Measurements from ENCODE around the gene POLR2E.

Gene POLR2E

GRCh38 chr19:1073063-1073955, 21.9 kb downstream of the POLR2E start:
- no peak for TF ChIP-seq ZFX (IDR thresholded peaks at IDR 0.05; ENCODE audit: borderline replicate concordance)
- no peak for TF ChIP-seq CTCF (IDR thresholded peaks at IDR 0.05)
- H3K27ac ChIP-seq, result no peak overlapping the region

GRCh38 chr19:1072371-1073015, 22.7 kb downstream of the POLR2E start:
- TF ChIP-seq ZFX (IDR thresholded peaks at IDR 0.05; ENCODE audit: borderline replicate concordance), result no peak
- no peak for TF ChIP-seq CTCF (IDR thresholded peaks at IDR 0.05)

GRCh38 chr19:1070931-1071791, 24.0 kb downstream of the POLR2E start:
- H3K27ac ChIP-seq, result no peak overlapping the region
- TF ChIP-seq CTCF (IDR thresholded peaks at IDR 0.05) (no peak), ZFX (IDR thresholded peaks at IDR 0.05; ENCODE audit: borderline replicate concordance) (no peak)

More at GRCh38 chr19:1072371-1073015, 22.7 kb downstream of the POLR2E start:
- H3K27ac ChIP-seq, result no peak overlapping the region

- no peak overlapping the region for H3K27ac ChIP-seq
- no peak; the same call in 1 of the 2 replicates for TF ChIP-seq CTCF (IDR thresholded peaks at IDR 0.05)
- no peak for TF ChIP-seq ZFX (IDR thresholded peaks at IDR 0.05; ENCODE audit: borderline replicate concordance)
Observed at GRCh38 chr19:1070576-1070930, 24.6 kb downstream of the POLR2E start.

- TF ChIP-seq ZFX (IDR thresholded peaks at IDR 0.05; ENCODE audit: borderline replicate concordance) (no peak), CTCF (IDR thresholded peaks at IDR 0.05) (no peak)
- H3K27ac ChIP-seq, result no peak overlapping the region
Observed at GRCh38 chr19:1069009-1069779, 26.0 kb downstream of the POLR2E start.

All from 22Rv1 (cell line).